ENCODE results near the gene OSBPL1A.
"Not testable (repeated sequence)": the region's sequence is repeated elsewhere in the genome, so short reads cannot be mapped to it uniquely, and the experiment has no call there.

Gene OSBPL1A

DNA sequence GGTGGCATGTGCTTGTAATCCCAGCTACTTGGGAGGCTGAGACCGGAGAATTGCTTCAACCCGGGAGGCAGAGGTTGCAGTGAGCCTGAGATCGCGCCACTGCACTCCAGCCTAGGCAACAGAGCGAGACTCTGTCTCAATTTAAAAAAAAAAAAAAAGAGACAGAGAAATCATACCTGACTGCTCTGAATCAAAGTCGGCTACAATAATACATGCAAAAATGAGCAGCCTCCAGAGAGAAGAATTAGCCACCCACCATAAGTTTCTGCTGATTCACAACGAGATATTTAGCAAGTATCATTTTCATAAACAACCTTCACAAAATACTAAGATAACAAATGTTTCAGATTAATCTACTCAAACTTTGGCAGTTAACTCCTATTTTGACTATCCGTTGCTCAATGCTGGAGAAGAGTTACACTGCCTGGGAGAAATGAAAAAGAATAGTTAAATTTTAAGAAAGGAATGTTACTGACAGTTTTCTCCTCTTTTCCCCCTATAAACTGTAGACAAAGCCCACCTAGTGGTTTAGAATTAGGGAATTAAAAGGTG lies 1.5 kb downstream of the OSBPL1A start:
- no peak for DNase-seq

DNA sequence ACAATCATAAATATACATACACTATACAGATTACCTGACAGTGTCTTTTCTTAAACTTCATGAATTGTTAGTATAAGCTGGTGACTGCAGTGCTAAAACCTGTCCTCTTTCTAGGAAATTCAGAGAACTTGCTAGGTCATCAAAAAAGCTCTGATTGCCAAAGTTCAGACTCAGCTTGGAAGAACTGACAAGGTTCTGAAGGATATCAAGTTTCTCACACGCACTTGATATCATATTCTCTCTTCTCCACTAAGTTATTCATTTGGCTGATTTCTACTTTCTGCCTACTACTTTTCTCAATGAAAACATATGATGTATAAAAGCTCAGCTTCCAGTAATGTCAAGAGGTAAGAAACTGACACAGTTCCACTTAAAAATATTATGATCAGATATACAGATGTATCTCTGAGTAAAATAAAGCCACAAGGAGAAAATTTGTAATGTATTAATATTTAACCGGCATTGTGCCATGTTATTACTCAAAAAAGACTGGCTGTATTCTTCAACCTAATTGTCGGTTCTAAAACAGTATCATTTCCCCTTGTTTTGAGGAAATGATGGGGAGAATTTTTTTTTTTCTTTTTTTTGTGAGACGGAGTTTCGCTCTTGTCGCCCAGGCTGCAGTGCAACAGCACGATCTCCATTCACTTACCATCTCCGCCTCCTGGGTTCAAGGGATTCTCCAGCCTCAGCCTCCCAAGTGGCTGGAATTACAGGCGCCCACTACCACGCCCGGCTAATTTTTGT lies 2.4 kb downstream of the OSBPL1A start:
- no peak for DNase-seq

DNA sequence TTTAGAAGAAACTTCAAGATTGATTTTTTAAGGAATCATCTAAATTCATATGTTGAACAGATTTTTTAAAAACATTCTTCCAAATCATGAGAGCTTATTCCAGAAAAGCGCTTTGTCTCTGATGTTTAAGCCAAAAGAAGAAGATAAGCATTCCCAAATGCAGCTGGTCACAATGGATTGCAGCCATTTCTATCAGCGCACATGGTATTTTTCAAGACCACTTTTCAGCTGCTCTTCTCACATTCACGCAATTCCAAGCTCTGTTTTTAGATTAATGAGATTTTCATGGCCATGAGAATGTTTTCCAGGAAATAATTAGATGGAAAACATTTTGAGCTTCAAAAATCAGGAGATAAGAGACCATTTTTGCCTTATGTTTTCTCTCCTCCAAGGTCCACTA lies 8.7 kb downstream of the OSBPL1A start:
- no peak for DNase-seq

DNA sequence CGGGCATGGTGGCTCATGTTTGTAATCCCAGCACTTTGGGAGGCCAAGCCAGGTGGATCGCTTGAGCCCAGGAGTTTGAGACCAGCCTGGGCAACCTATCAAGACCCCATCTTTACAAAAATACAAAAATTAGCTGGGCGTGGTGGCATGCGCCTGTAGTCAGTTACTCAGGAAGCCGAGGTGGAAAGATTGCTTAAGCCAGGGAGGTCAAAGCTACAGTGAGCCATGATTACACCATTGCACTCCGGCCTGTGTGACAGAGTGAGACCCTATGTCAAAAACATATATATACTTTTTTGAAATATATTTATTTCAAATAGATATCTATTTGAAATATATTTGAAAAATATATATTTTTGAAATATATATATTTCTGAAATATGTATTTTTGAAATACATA lies 10.9 kb downstream of the OSBPL1A start:
- no peak for DNase-seq

DNA sequence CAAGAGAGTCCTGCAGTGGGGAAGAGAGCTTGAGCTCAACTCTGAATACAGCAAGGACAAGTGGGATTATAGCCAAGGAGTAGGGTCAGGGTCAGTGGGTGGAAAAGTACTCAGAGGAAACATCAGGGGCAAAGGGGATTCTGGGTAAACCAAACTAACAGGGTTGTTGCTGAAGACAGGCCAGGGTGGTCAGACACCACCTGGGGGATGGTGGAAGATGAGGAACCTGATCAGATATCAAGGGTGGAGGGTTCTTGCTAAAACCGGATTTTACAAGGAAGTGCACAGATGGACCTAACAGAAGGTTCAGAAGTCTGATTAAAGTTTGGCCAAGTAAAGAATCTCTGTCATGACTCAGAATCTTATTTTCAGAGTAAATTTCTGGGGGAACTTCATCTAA lies 16.5 kb downstream of the OSBPL1A start:
- DNase-seq: no peak

DNA sequence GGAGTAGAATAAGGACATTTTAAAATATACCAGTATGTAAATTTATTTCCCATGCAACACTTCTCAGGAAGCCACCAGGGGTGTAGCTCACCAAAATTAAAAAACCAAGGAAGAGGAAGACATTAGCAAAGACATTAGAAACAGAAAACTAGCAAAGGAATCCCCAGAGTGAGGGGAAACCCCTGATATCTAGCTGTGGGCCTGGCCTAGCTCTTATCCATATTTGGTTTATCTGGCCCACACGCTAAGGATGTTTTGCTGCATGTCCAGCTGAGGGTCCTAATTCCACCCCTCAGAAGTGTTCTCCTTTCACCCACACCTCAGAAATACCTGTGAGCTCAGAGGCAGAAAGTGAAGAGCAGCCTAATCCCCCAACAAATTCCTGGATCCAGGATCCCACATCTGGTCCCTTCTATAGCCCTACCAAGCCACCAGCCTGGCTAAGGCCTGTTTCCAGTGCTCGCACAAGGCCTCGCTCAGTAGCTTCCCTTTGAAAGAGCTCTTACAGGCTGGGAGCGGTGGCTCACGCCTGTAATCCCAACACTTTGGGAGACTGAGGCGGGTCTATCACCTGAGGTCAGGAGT lies 17.4 kb downstream of the OSBPL1A start:
- DNase-seq: no peak

DNA sequence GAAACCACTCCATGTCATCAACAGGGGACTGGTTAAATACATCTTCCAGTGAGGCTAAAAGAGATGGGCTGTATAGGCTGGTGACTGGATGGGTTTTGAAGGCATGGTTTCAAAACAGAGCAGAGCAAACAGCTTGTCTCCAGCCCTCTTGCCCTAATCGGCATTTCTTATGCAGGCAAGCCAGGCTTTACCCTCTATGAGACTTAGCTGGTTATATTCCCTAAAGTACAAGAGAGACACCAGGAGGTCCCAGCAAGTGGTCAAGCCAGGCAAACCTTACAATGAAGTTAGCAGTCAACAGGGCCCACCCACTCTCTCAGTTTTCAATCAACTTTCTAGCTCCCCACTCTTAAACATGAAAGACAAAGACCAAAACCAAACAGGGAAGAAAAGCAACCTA lies 19.0 kb downstream of the OSBPL1A start:
- no peak for DNase-seq

DNA sequence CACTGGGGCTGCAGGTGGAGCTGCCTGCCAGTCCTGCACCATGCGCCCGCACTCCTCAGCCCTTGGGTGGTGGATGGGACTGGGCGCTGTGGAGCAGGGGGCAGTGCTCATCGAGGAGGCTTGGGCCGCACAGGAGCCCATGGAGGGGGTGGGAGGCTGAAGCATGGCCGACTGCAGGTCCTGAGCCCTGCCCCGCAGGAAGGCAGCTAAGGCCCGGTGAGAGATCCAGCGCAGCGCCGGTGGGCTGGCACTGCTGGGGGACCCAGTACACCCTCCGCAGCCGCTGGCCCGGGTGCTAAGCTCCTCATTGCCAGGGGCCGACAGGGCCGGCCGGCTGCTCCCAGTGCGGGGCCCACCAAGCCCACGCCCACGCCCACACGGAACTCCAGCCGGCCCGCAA lies 21.1 kb downstream of the OSBPL1A start:
- DNase-seq: not testable (repeated sequence)

DNA sequence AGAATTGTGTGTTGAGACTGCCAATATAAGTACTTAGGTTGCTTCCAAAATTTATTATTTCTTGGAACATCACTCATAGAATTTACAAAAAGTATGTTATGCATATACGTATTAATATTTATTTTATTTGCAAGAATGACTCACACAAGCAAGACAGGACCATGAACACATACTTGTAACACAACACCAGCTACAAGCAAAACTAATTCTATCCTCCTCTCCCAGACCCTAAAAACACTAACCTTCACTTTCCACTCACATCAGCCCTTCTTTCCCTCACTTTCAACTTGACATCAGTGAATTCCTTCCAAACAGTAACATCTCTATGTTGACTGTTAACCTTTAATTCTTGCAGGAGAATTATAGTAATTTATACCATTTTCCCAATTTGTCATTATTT lies 24.3 kb downstream of the OSBPL1A start:
- DNase-seq: no peak

DNA sequence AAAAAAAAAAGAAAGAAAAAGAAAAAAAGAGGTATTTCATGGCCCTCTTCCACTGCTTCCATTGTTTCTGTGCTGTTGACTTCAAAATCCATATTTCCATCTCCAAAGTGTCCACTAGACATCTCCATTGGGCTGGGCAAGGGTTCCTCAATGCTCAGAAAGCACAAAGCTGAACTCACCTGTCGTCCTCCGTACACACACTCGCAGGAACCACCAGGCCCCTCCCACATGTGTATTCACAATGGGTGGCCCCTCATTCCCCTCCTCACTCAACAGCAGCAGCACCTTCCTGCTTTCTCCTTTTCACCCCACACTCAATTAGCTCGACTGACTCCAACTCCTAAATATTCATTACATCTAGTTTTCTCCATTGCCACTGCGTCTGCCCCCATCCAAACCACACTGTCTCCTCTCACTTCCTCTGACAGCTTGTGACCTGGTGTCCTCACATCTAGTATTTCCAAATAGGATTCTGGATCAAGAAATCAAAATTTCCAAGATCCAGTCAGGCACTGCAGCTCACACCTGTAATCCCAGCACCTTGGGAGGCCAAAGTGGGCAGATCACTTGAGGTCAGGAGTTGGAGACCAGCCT lies 25.2 kb downstream of the OSBPL1A start:
- no peak for DNase-seq

DNA sequence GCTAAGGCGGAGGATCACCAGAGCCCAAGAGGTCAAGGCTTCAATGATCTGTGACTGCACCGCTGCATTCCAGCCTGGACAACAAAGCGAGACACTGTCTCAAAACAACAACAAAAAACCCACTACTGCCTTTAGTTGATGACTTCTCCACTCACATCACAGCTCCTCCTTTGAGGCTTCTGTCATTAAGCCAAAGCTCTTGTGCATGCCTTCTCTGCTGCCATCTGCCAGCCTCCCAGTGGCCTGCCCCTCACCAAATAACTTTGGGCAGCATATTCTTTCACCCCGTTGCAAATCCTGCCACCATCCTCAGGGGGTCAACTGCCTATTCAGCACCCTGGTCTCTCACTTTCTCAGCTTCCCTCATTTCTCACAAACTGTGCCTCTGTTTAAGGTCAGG lies 27.5 kb downstream of the OSBPL1A start:
- DNase-seq: no peak

DNA sequence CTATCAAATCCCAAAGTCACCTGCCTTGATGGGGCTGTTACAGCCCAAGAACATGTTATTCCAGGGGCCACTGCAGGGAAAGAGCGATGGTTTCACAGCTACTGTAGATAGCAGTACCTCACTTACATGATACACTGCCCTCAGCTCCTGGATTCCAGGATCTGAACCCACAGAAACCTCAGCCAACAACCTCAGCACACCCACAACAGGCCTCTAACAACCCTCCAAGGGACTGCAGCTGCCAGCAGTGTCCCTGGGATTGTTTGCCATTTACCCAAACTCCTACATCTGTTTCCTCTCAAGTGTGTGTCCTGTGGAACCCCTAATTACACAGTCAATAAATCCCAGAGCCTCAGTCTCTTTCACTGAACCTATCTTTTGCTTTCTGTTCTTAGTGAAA lies 28.2 kb downstream of the OSBPL1A start:
- DNase-seq: peak; percentile 52 to 58

DNA sequence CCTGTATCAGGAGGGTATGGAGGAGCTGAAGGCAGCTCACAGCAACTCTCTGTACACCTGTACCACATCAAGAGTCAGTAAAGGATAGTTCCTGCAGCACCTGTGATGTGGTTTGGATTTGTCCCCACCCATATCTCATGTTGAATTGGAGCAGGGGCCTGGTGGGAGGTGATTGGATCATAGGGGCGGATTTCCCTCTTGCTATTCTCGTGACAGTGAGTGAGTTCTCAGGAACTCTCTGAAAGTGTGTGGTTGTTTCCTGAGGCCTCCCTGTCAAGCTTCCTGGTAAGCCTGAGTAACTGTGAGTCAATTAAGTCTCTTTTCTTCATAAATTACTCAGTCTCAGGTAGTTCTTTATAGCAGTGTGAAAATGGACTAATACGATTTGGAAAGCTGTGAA lies 28.9 kb downstream of the OSBPL1A start:
- peak; percentile 61 to 70 for DNase-seq

DNA sequence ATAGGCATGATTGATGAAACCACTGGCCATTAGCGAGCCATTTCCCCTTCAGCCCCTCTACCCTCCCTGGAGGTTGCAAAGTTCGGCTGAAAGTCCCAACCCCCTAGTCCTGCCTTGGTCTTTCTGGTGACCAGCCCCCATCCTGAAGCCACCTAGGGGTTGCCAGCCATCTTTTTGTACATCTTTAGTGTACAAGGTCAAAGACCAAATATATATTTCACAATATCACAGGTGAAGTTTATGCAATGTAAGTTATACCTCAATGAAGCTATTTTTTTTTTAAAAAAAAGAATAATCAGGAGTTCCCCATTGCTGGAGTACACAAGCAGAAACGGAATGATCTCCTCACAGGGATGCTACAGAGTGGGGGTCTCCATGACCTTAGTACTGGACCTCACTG lies 31.3 kb downstream of the OSBPL1A start:
- no peak for DNase-seq

DNA sequence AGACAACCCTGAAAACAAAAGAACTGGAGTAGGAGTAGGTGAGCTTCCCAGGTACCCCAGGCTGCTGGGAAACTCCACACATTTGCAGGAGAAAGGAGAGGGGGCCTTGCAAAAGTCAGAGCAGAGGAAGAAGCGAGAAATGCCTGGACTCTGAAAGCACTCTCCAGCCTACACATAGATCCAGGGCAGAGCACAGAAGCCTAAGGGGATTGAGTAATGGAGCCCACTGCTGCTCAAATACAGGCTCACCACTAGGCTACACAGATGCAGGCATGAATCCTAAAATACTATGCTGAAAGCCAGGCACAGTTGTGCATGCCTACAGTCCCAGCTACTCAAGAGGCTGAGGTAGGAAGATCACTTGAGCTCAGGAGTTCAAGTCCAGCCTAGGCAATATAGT lies 33.4 kb downstream of the OSBPL1A start:
- DNase-seq: no peak

DNA sequence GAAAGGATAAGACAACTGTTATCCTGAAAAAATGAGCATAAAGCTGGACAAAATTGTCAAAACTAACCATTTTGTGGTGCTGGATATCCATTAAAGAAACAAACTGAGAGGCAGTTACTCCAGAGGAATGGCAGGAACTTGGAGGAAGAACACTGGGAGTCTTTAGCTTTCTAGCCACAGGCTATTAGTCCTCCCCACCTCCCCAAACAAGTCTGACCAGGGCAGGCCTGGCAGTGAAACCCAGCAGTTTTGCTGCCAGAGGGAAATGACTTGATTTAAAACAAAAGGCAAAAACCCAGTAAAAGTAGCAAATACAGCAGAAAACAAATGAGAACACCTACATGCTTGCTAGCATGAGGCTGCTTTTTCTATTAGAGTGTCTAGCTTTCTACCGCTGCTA lies 34.9 kb downstream of the OSBPL1A start:
- no peak for DNase-seq

DNA sequence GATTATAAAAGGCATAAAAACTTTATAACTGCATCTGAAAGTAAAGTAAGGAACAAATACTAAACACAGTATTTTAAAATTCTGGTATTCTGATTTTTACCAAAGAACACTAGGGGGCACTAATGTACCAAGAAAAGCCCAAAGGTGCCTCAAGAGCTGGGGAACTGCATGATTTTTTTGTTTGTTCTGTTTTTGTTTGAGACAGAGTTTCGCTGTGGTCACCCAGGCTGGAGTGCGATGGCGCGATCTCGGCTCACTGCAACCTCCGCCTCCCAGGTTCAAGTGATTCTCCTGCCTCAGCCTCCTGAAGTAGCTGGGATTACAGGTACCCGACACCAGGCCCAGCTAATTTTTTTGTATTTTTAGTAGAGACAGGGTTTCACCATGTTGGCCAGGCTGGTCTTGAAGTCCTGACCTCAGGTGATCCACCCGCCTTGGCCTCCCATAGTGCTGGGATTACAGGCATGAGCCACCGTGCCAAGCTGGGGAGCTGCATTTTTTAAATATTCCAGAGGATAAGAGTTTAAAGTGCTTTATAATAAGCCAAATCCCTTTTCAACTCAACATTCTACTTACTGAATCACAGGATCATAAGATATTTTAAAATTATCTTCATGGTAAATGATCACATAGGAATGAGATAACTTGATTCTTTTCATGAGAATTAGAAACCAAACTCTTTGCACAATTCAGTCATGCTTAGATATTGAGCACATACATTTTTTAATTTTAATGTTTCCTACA lies 37.7 kb downstream of the OSBPL1A start:
- peak; percentile 16 to 25 for DNase-seq

DNA sequence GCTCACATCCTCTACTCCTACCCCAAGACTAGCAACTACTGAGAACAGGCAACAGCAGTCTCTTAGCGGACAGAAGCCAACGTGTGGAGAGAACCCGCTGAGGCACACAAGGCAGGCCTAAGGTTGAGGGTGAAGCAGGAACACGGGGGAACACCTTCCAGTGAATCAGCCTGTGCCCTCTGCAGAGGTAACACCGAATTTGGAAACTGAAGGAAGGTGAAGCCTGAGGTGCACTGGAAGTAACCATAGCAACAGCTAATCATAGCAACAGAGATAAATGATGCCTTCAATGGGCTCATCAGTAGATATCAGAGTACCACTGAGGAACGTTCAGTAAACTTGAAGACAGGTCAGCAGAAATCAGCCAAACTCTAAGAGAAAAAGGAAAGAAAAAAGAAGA lies 43.3 kb downstream of the OSBPL1A start:
- no peak for DNase-seq

DNA sequence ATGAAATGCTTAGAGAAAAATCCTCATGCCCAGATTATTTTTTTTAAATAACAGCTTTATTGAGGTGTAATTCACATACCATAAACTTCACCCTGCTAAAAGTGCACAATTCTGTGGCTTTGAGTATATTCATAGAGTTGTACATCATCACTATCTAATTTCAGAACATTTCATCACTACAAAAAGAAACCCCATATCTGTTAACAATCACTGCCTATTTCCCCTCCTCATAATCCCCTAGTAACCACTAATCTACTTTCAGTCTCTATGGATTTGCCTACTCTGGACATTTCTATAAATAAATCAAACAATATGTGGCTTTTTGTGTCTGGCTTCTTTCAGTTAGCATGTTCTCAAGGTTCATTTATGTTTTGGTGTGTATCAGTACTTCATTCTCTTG lies 51.4 kb downstream of the OSBPL1A start:
- no peak for DNase-seq

DNA sequence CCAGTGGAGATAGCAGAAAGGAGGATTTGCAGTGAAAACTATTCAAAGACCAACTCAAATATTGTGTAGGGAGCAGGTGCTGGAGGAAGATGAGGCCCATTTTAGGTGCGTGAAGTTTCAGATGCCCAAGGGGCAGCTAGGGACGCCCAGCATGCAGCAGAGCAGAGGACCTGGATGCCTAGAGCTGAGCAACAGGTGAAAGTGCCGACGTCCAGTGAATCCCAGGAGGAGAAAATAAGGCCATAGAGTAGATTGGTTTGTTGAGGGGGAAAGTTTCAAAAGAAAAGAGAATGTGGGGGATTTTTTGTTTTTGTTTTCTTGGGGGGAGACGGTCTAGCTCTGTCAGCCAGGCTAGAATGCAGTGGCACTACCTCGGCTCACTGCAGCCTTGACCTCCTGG lies 53.1 kb downstream of the OSBPL1A start:
- DNase-seq: no peak

DNA sequence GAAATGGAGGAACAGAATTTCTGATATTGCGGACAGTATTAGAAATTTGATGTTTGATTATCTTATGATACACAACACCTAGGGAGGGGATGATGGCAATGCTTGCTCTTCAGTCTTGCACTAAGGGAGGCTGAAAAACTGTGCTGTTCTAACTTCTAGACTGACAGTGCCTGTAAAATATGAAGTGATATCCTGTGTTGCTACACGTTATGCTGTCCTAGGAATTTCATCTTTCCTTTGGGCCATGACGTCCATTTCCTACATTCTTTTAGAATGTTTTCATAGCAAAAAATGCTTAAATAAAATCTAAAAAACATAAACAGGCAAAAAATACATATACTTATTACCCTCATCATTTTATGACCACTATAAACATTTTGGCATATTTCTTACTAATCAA lies 55.3 kb downstream of the OSBPL1A start:
- DNase-seq: no peak

DNA sequence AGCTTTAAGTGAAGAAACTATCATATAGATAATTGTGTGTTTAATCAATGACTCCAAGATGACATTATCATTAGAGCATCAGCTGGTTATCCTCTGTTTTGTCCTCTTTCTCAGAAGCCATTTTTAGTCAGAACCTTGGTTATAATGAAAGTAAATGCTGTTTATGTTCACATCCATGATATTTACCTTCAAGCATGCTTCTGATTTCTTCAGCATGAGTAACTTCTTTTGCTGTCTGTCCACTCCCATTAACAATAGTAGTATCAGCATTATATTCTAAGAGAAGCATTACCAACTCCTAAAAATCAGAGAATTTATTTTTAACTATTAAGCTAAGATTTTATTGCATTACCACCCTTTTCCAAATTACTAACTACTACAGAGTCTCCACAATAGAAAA lies 56.3 kb downstream of the OSBPL1A start:
- no peak for DNase-seq

DNA sequence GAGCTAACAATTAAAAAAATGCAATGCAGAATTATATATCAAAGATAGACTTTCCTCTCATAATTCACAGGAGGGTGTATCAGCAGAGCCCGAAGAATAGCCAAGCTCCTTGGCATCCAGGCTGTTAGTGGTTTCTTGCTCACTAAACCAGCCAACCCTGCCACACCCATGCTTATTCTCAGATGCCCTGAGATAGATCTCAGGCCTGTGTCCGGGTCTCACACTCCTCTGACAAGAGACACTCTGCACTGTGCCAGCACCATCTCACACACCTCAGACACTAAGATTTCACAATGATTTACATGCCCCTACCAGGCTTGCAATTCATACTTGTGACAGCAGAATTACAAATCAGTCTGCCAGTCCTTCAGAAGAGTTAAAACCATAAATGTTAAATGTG lies 64.5 kb downstream of the OSBPL1A start:
- no peak for DNase-seq

DNA sequence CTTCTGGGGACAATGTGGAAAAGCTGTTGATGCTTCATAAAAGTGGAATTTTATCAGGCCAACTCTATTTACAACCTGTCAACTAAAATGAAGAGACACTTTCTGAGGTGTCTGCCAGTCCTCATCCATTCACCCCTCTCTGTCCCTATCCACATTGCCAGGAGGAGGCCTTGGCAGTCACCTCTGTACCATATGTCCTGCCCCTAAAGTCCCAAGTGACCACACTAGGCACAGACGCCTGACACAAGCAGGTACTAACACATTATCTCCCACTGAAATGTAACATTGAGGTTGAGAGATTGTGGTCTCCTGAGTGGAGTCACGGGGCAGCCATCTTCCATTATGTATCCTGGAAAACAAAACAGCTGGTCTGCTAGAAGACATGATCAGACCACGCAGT lies 71.4 kb downstream of the OSBPL1A start:
- DNase-seq: no peak

Data from activated CD4-positive, alpha-beta T cell treated with anti-CD3 and anti-CD28 coated beads, Interleukin-2, amount 50 U/mL, for 48 hours (primary cell).